NCI-H524 treated with DMSO at 0.1 percent for 48 hours (cell line): ENCODE results near the gene CCR4.
"Not testable (repeated sequence)": the region's sequence is repeated elsewhere in the genome, so short reads cannot be mapped to it uniquely, and the experiment has no call there.

Experiments used
- DNase-seq: peaks from one replicate; lab custom pipeline; 2025; lab: John Stamatoyannopoulos, UW

Gene CCR4

DNA sequence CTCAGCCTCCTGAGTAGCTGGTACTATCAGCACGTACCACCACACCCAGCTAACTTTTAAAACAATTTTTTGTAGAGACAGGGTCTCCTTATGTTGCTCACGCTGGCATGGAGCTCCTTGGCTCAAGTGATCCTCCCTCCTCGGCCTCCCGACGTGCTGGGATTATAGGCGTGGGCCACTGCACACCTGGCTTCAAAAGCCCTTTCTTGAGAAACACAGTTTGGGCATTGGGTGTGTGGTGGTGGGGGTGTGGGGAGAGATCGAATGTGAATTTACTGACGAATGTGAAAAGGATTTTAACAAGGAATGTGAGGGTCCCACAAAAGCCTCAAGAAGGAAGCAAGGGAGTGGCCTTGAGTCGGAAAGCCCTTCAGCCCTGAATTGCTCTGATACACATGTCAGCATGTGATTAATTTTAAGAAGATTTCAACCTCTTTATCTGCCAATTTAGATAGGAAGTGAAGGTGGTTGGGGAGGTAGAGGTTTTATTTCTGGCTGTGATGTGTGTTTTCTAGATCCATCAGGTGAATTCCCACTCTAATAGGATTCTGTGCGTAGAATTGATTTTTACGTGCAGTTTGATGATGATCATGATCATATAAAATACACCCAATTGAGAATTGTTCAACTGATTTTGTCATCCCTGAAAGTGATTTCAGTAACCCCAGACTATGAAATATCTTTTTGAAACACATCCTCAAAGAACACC, 1.1 kb downstream of the CCR4 start:
- DNase-seq = no peak

GRCh38 chr3:32954506-32954905, 3.1 kb downstream of the CCR4 start:
- DNase-seq = no peak

GRCh38 chr3:32956750-32957570, 5.5 kb downstream of the CCR4 start:
- no peak for DNase-seq

DNA sequence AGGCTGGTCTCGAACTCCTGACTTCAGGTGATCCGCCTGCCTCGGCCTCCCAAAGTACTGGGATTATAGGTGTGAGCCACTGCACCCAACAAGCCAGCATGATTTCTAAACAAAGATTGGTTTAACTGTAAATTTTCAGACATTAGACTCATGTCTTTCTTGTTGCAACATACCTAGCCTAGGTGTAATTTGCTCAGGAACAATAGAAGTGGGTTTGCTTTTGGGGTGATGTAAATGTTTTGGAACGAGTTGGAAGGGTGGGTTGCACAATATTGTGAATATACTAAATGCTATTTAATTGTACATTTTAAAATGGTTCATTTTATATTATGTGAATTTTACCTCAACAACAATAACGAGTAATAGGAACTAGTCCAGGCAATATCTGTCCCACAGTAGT, 7.1 kb downstream of the CCR4 start:
- DNase-seq = no peak

GRCh38 chr3:32959371-32959770, 7.9 kb downstream of the CCR4 start:
- no peak for DNase-seq

DNA sequence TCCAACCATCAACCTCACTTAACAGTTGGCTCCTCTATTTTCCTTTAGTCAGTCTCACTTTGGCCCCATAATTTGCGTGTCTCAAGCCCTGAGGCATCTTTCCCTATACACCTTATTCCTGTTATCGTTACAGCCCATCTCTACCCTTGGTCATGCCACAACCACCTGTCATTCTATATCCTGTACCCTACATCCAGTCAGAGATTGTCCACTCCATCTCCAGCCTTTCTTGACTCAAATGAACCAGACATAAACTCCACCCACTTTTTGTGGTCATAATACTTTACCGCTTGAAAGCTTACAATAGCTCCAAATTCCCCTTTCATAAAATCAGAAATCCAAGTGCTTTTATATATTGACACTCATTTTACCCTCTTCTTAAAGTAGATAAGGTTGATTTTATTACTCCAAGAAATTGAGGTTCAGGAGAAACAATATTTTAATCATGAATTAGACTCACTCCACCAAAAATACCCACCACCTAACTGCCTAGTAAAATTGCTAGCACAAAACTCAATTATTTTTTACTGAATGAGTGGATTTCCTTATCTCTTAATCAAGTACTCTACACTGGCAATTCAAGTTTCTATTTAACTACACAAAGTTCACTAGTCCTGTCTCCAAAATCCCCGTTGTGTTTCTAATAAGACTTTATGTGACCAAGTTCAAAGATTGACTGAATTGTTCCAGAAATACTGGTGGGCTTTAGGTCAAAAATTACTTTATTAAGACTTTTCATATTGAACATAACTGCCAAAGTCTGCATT, 9.1 kb downstream of the CCR4 start:
- no peak for DNase-seq

- DNase-seq = no peak
Observed at GRCh38 chr3:32961189-32961715, 9.8 kb downstream of the CCR4 start.

DNA sequence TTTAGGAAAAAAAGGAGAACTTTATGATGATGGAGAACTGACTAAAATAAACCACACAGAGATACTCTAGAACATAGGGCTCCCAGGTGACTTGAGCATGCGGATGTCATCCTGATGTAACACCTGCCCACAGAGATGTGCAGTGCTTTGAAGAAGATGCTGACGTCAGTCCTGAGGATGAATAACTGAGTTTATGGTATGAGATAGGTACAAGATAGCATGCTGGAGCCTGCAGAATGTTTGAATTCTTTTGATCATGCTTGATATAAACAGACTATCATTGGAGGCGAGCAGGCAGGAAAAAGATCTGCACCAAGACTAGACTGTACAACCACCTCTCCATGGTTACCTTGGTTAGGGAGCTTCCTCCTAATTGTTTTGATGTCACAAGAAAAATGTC, 12.4 kb downstream of the CCR4 start:
- DNase-seq = no peak

DNA sequence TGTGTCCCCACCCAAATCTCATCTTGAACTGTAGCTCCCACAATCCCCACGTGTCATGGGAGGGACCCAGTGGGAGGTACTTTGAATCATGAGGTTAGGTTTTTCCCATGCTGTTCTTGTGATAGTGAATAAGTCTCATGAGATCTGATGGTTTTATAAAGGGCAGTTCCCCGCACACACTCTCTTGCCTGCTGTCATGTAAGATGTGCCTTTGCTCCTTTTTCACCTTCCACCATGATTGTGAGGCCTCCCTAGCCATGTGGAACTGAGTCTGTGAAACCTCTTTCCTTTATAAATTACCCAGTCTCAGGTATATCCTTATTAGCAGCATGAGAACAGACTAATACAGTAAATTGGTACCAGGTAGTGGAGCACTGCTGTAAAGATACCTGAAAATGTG, 13.3 kb downstream of the CCR4 start:
- DNase-seq = not testable (repeated sequence)

DNA sequence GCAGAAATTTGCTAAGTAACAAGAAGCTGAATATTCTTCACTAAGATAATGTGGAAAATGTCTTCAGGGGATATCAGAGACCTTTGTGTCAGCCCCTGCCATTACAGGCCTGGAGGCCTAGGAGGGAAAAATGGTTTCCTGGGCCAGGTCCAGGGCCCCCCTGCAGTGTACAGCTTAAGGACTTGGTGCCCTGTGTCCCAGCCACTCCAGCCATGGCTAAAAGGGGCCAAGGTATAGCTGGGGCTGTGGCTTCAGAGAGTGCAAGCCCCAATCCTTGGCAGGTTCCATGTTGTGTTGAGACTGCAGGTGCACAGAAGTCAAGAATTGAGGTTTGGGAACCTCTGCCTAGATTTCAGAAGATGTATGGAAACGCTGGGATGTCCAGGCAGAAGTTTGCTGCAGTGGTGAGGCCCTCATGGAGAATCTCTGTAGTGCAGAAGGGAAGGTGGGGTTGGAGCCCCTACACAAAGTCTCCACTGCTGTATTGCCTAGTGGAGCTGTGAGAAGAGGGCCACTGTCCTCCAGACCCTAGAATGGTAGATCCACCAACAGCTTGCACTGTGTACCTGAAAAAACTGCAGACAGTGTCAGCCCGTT, 14.3 kb downstream of the CCR4 start:
- DNase-seq = not testable (repeated sequence)

DNA sequence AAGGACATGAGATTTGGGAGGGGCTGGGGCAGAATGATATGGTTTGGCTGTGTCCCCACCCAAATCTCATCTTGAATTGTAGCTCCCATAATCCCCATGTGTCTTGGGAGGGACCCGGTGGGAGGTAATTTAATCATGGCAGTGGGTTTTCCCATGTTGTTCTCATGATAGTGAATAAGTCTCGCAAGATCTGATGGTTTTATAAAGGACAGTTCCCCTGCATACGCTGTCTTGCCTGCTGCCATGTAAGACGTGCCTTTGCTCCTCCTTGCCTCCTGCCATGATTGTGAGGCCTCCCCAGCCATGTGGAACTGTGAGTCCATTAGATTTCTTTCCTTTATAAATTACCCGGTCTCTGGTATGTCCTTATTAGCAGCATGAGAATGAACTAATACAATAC, 15.2 kb downstream of the CCR4 start:
- DNase-seq = not testable (repeated sequence)

- no peak for DNase-seq
Observed at GRCh38 chr3:32968166-32968919, 16.9 kb downstream of the CCR4 start.

- no peak for DNase-seq
Observed at GRCh38 chr3:32968920-32969389, 17.5 kb downstream of the CCR4 start.

GRCh38 chr3:32969656-32970055, 18.2 kb downstream of the CCR4 start:
- DNase-seq = no peak

DNA sequence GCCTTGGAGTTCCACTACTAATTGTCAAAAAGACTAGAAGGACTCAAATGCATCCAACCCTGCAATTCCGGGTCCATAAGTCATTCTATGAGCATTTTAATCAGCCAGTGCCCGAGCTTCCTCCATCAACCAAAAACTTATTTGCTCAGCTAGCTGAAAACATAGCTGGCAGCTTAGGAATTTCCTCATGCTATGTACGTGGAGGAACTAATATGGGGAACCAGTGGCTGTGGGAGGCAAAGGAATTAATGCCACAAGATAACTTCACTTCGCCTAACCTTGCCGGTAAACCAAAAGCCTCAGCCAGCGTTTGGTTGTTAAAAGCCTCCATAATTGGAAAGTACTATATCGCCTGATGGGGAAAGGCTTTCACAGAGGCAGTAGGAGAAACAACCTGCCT, 19.8 kb downstream of the CCR4 start:
- not testable (repeated sequence) for DNase-seq

DNA sequence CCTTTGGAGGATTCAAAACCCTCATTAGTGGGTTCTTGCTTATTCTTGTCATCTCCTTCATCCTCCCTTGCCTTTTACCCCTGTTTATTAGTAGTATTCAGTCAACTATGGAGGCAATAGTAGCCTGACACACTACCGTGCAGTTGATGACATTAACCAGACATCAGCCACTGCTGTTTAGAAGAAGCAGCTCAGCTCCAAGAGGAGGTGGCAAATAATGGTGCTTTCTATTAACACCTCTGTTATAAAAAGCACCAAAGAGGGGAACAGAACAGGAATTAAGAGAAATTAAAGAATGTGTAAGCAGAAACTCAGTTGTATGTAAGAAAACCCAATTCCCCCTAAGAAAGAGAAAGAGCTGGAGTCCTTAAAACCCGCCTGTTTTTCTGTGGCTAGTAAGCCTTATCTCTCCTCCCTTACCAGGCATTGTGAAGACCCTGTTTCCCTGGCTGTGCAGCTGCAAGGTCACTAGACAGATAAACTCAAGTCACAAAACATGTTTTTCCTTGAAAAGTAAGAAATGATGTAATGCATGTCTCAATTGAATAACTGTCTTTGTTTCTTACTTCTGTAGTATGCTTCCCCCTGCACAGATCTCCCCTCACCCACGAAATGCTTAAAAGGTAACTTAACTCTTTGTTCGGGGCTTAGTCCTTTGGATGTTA, 21.2 kb downstream of the CCR4 start:
- no peak for DNase-seq

- no peak for DNase-seq
Observed at GRCh38 chr3:32973982-32974381, 22.5 kb downstream of the CCR4 start.

DNA sequence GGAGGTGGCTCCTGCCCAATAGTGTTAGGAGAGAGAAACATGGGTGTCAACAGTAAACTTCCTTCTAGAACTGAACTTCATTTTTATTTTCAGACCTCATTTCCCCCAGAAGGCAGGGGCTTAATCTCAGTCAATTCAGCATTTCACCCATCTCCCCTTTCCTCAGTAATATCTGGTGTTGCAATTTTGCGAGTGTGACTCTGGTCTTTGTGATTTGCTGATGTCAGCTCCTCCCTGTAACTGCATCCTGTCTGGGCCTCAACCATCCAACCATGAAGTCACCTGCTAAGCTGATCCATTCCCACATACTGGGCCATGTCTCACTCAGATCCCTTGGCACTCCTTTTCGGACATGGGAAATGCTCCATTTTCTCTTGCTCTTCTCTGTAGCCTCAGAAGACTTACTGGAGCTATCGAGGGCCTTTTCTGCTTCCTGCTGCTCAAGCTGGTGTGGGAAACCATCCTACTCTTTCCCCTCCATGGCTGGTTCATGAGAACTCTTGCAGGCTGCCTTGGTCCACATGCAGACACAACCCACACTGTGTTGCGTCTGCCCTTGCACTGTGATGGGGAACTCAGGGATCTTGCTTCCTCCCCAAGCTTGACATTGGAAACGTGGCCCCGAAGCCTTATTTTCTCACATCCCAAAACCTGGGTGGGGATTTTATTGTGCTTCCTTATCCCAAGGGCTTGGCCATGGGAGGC, 24.6 kb downstream of the CCR4 start:
- no peak for DNase-seq

DNA sequence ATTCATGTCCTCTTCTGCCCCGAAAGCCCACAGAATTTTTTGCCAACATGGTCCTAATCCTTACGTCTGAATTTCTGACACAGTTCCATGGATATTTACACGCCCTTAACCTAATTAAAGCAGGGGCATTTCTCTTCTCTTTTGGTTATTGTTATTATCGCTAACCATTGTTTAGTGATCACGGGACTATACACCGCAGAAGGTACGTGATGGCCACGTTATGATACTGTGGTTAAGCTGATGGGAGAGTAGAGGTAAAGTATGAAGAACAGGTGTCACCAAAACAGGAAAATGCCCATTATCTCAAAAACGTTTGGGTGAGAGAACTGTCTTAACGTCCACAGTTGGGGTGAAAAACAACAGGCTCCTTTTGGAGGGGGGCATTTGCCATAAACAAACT, 26.4 kb downstream of the CCR4 start:
- no peak for DNase-seq

DNA sequence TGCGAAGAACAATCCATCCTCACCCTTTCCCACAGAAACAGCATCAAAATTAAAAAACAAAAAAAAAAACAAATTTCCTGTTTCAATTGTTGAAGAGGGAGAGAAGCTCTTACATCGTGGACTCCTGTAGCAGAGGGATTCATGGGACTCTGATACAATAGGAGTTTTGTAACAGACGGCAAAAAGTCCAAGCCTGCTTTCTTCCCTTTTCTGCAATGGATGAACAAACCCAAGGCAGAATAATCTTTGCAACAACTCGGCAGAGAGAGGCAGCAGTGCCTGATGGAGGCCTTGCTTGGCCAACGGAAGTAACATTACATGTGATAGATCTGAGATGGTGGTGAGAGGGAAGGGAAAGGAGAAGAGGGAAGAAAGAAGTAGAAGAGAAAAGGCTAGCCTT, 26.9 kb downstream of the CCR4 start:
- DNase-seq = no peak
